HG03460 (cell line): Measurements from ENCODE around the gene NT5DC1.

Experiments
- ATAC-seq: cut with Tn5 transposase; IDR thresholded peaks from one replicate; pipeline ENCODE4 v1.9.1; 2021; ENCODE audit not compliant: unreplicated experiment

NT5DC1 gene

GRCh38 chr6:116133453-116133852 is 32.8 kb downstream of the NT5DC1 start:
- no peak for ATAC-seq

DNA sequence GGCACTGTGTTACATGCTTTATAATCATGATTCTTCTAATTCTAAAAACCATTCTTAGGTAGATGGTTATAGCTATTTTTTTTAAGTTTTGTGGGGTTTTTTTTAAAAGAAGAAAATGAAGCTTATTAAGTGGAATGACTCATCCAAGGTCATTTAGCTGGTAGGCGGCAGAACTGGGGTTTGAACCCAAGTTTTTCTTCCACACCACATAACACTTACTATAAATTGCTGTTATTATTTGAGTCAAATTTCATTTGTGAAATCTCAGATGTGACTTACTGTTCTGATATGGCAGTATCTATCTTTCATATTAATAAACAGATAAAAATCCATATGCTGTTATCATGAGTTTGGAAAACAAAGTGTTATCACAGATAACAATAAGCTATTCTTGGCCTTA is 35.7 kb downstream of the NT5DC1 start:
- ATAC-seq, result no peak

DNA sequence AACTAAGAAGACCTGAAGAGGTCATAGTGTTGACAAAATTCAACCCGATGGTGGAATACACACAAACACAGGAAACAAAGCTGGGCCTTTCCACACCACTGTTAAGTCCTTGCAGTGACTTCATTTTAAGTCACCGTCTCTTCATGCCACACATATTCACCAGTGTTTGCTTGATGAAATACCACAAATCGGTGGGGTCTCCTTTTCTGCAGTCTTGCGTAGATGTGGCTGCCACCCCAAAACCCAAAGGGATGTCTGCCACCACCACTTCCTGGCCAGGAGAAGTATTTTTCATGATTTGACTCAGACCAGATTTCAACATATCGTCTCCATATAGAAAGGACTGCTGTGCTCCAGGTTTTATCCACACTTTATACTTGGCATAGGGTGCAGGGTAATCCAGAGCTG is 36.3 kb downstream of the NT5DC1 start:
- no peak for ATAC-seq

DNA sequence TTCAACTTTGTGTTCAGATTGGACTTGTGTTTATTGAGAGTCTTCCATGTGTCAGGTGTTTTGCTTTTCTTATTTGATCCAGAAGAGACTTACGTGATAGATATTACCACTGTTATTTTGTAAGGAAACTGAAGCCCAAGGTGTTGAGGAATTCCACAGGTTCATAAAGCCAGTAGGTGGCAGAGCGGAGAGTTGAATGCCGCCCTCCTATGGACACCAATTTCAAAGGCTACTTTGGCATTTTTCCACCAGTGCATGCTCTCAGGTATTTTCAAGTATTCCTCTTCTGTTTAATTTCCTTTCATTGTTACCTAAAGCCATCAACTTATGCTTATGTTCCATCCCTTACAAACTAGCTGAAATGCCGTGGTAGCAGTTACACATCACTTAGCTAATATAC is 39.3 kb downstream of the NT5DC1 start:
- no peak for ATAC-seq

GRCh38 chr6:116144605-116145004 is 44.0 kb downstream of the NT5DC1 start:
- no peak for ATAC-seq

- ATAC-seq, result no peak
Measured at GRCh38 chr6:116145803-116146675, 45.4 kb downstream of the NT5DC1 start.

GRCh38 chr6:116152620-116153019 is 52.0 kb downstream of the NT5DC1 start:
- no peak for ATAC-seq

- ATAC-seq, result no peak
Measured at GRCh38 chr6:116154887-116155286, 54.2 kb downstream of the NT5DC1 start.

DNA sequence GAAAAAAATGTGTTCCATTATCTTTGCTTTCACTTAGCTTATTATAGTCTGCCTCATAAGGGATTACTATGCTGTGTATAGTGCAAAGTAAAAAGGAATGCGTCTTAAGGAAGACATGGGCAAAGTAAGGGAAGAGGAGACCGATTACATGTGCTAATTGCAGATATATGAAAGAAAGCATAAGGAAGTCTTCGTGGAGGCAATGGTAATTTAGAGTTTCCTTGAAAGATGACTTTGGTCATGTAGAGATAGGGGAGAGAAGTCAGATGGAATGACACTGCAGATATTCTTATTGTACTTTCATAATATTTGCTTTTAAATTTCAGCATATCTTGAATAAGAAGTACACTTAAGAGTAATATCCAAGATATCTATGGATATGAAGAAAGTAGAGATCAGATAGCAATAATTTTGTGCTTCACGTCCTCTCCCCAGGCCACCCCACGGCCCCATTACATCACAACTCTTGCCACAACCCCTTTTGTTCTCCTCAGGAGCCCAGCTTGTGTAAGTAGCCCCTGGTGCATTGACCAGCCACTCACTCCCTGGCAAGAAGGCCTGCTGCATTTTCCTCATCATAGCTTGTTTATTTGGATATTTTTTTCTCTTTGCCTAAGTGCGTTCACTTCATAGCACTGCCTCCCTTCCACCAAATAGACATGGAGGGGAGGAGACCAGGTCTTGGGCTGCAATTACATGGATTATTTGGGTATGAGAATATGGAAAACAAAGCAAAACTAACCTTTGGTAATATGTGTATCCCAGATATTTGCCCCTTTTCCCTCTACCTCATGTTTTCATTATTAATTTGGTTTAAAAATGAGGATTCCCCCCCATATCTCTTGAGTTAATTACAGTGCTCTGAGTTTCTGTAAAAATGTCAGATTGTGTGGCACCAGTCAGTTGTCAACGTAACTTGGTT is 56.0 kb downstream of the NT5DC1 start:
- no peak for ATAC-seq

DNA sequence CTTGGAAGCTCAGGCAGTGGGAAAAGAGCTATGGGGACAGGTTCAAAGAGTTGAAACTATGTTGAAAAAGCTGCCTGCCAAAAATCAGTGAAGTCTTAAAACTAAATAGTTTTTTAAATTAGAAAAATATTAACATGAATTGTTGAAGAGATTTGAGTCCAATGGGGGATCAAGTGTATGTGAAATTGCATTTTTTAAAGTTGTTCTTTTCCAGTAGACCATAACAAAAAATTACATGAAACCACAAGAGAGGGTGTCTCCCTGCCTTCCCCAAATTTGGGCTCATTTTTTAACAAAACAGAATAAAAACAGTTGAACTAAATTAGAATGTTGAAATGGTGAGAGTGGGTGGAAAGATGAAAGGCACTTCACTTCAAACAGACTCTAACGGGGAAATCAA is 56.7 kb downstream of the NT5DC1 start:
- ATAC-seq, result no peak

DNA sequence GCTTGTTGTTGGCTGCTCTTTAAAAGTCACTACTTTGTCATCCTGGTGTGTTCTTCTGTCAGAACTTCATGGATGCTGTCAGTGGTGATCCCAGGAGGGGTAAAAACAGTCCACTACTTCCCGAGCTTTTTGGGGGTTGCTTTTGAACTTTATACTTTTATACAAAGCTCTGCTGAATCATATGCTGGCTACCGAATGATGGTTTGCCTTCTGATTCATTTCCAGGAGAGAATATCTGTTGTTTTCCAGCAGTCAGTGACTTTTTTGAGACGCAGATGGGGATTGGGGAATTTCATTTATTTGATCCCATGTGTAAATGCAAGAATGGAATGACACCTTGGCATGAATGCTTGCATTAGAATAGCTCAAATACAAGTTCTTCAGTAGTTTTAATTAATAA is 58.0 kb downstream of the NT5DC1 start:
- no peak for ATAC-seq

GRCh38 chr6:116159782-116160524 is 59.3 kb downstream of the NT5DC1 start:
- no peak for ATAC-seq

- peak; percentile 69 for ATAC-seq
Measured at GRCh38 chr6:116165596-116165995, 64.9 kb downstream of the NT5DC1 start.

DNA sequence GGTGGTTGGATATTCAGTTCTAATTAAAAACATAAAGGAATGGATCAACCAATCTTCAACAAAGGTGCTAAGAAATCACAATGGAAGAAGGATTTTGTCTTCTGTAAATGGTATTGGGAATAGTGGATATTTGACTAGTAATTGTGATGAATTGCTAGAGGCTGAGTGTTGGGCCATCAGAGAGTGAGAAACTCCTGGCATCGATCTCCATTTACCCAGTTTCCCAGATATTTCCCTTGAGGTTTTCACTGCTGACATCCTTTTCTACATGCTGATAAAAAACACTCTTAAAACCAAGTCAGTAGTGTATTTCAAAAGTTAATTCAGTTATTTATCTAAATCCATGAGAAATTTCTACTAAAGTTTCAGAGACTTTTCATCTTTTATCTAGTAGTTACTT is 65.7 kb downstream of the NT5DC1 start:
- no peak for ATAC-seq

- no peak for ATAC-seq
Measured at GRCh38 chr6:116168148-116168547, 67.5 kb downstream of the NT5DC1 start.

GRCh38 chr6:116169880-116170279 is 69.2 kb downstream of the NT5DC1 start:
- no peak for ATAC-seq

DNA sequence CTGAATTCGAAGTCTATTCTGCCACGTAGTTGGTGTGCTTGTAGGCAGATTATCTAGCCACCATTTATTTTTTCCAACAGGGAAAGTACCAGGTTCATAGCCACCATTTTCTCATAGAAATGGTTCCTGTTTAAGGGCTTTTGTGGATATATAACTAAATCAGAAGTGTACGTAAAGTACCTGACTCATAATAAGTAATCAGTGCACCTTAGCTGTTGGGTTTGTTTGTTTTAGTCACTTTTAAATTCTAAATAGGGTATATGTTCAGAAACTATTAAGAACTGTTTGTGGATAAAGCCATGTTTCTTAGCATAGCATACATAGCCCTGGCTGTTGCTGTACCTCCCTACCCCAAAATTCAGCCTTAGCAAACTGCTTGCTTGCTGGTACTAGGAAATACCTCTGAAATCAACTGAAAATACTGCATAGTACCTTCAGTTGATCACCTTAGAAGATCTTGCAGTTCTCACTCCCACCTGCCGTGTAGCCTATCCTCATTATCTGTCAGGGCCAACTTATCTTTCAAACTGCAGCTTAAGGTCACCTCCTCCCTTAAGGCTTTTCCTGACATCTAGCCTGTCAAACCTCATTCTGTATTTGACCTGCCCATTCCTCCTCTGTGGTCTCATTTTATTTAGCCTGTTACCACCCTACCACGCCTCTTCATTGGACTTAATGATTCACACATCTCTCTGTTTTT is 69.9 kb downstream of the NT5DC1 start:
- no peak for ATAC-seq

DNA sequence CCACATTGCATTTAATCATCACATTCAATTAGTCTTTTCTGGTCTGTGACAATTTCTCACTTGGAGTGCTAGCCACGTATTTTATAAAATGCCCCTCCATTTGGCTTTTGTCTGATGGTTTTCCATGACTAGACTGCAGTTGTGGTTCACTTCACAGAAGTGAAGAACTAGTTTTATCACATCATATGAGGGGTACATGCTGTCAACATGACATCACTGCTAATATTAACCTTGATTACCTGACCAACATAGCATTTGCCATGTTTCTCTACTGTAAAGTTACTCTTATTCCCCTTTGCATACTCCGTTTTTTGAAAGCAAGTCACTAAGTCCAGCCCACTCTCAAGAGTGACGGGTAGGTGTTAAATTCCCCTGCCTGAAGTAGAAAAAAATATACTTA is 73.3 kb downstream of the NT5DC1 start:
- ATAC-seq, result no peak

- no peak for ATAC-seq
Measured at GRCh38 chr6:116175344-116175743, 74.7 kb downstream of the NT5DC1 start.

DNA sequence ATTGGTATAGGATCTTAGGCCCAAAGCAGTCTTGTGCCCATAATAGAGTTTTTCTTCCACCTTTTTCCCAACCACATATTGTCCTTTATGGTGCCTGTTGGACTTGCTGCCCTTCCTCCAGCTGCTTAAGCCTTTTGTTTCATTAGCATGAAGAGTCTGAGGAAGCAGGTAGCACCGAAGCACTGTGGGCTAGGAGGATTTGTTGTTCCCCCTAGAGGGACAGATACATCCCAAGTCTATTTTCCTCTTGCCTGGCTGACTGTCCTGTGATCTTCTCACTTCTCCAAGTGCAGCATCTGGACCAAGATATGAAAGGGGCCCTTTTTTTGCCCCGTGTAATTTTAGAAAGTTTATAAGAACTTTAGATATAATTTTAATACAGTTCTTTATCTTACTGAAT is 75.9 kb downstream of the NT5DC1 start:
- ATAC-seq, result no peak

DNA sequence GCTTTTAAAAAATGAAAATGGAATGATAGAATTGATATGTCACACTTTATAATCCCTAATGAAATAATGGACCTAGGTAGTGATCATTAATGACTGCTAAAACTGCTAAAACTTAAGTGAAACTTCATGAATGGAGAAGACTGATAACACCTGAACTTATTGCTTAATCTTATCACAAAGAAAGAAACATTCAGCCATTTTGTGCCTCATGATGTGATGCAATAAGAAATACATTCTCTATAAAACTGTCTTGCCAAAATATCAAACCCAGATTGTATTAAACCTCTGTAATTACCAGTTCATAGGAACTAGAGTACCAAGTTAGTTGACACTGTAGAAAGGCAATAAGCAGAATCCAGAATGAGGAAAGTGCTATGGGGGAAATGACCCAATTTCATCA is 79.7 kb downstream of the NT5DC1 start:
- ATAC-seq, result no peak
